ENCODE data around the gene PTPRC. TPM values are rescaled to one million over a fixed set of nuclear protein-coding genes. Genes with fewer than 3 reads are reported as not detected.

PTPRC gene
- total and polyA plus RNA-seq, 9 donors: 1.9 to 17.5 (median 6.9) TPM

GRCh38 chr1:198714271-198714670 is 75.4 kb downstream of the PTPRC start:
- Histone ChIP-seq H3K4me3 (no peak overlapping the region), H3K27me3 (no peaks in the 10 kb centered on the region), H3K27ac (no peak overlapping the region), H3K9me3 (no peaks in the 10 kb centered on the region), H3K4me1 (ENCODE audit: insufficient read depth) (no peaks in the 10 kb centered on the region), H3K36me3 (no peaks in the 10 kb centered on the region)
- no peak for DNase-seq
- intact Hi-C loops (cut with DNase I): no loop called here
- TF ChIP-seq EP300 (IDR thresholded peaks at IDR 0.05) (no peak), CTCF (IDR thresholded peaks at IDR 0.05) (no peak), POLR2A (IDR thresholded peaks at IDR 0.05) (no peak)
- WGBS, 3 donors: 74 to 81% (median 77%) methylated on average over 5 of the region's 5 CpGs

- Histone ChIP-seq H3K27ac (no peak overlapping the region), H3K36me3 (no peaks in the 10 kb centered on the region), H3K4me3 (no peak overlapping the region), H3K9me3 (no peaks in the 10 kb centered on the region), H3K4me1 (ENCODE audit: insufficient read depth) (no peaks in the 10 kb centered on the region), H3K27me3 (no peaks in the 10 kb centered on the region)
- 82 to 89% (median 83%) methylated on average over 5 of the region's 5 CpGs for WGBS, 3 donors
- intact Hi-C loops (cut with DNase I): no loop called here
- TF ChIP-seq POLR2A (IDR thresholded peaks at IDR 0.05): no peak
- no peak for TF ChIP-seq EP300 (IDR thresholded peaks at IDR 0.05)
- TF ChIP-seq CTCF (IDR thresholded peaks at IDR 0.05): no peak
- DNase-seq: no peak
Measured at GRCh38 chr1:198716051-198716450, 77.2 kb downstream of the PTPRC start.

GRCh38 chr1:198717510-198717909 is 78.7 kb downstream of the PTPRC start:
- whole genome bisulfite sequencing, 3 donors: 62 to 72% (median 68%) methylated on average over 1 of the region's 1 CpG
- Histone ChIP-seq H3K27ac (no peak overlapping the region), H3K4me3 (no peak overlapping the region), H3K4me1 (ENCODE audit: insufficient read depth) (no peaks in the 10 kb centered on the region), H3K27me3 (no peaks in the 10 kb centered on the region), H3K36me3 (no peaks in the 10 kb centered on the region), H3K9me3 (no peaks in the 10 kb centered on the region)
- DNase-seq: no peak
- intact Hi-C loops (cut with DNase I): no loop called here
- TF ChIP-seq CTCF (IDR thresholded peaks at IDR 0.05) (no peak), POLR2A (IDR thresholded peaks at IDR 0.05) (no peak), EP300 (IDR thresholded peaks at IDR 0.05) (no peak)

GRCh38 chr1:198723127-198723526 is 84.3 kb downstream of the PTPRC start:
- Histone ChIP-seq H3K4me1 (ENCODE audit: insufficient read depth) (no peaks in the 10 kb centered on the region), H3K9me3 (no peaks in the 10 kb centered on the region), H3K36me3 (no peaks in the 10 kb centered on the region), H3K27ac (no peak overlapping the region), H3K4me3 (no peak overlapping the region), H3K27me3 (no peaks in the 10 kb centered on the region)
- TF ChIP-seq EP300 (IDR thresholded peaks at IDR 0.05) (no peak), CTCF (IDR thresholded peaks at IDR 0.05) (no peak), POLR2A (IDR thresholded peaks at IDR 0.05) (no peak)
- DNase-seq: no peak
- intact Hi-C loops (cut with DNase I): no loop called here

GRCh38 chr1:198725090-198725489 is 86.2 kb downstream of the PTPRC start:
- H3K36me3 ChIP-seq: no peaks in the 10 kb centered on the region
- H3K4me3 ChIP-seq: no peak overlapping the region
- no peaks in the 10 kb centered on the region for H3K27me3 ChIP-seq
- H3K4me1 ChIP-seq (ENCODE audit: insufficient read depth): no peaks in the 10 kb centered on the region
- no peak overlapping the region for H3K27ac ChIP-seq
- no peak for DNase-seq
- no peaks in the 10 kb centered on the region for H3K9me3 ChIP-seq
- no peak for TF ChIP-seq EP300 (IDR thresholded peaks at IDR 0.05)
- no peak for TF ChIP-seq CTCF (IDR thresholded peaks at IDR 0.05)
- TF ChIP-seq POLR2A (IDR thresholded peaks at IDR 0.05): no peak
- intact Hi-C loops (cut with DNase I): no loop called here

Measured in ovary (tissue), 9 donors.